Parathyroid adenoma (tissue), 2 donors: ENCODE results near the gene CLEC16A.

Experiments used
- H2AFZ ChIP-seq: fragments of 300-600 bp; sonication (generic); one replicate; pipeline ENCODE4 v1.7.0; 2017; ENCODE audit warnings: antibody characterized with exemption, mild to moderate bottlenecking
- H3K27ac ChIP-seq: fragments of 300-600 bp; sonication (generic); one replicate; pipeline ENCODE4 v1.7.0; 2017
- H3K27me3 ChIP-seq: fragments of 300-600 bp; sonication (generic); one replicate; pipeline ENCODE4 v1.7.0; 2017; ENCODE audit warnings: low read length; ENCODE audit not compliant: control insufficient read depth, insufficient read depth
- H3K36me3 ChIP-seq: fragments of 300-600 bp; sonication (generic); one replicate; pipeline ENCODE4 v1.7.0; 2017; ENCODE audit warnings: low read length; ENCODE audit not compliant: control insufficient read depth, insufficient read depth
- H3K4me1 ChIP-seq: fragments of 300-600 bp; sonication (generic); one replicate; pipeline ENCODE4 v1.7.0; 2017; ENCODE audit warnings: control low read depth
- H3K4me2 ChIP-seq: fragments of 300-600 bp; sonication (generic); one replicate; pipeline ENCODE4 v1.7.0; 2017; ENCODE audit warnings: low read length
- H3K4me3 ChIP-seq: fragments of 300-600 bp; sonication (generic); one replicate; pipeline ENCODE4 v1.7.0; 2017; ENCODE audit warnings: low read depth, low read length
- H3K79me2 ChIP-seq: fragments of 300-600 bp; sonication (generic); one replicate; pipeline ENCODE4 v1.7.0; 2017; ENCODE audit warnings: control low read depth
- H3K9ac ChIP-seq: fragments of 300-600 bp; sonication (generic); one replicate; pipeline ENCODE4 v1.7.0; 2017; ENCODE audit warnings: mild to moderate bottlenecking
- H3K9me3 ChIP-seq: fragments of 300-600 bp; sonication (generic); one replicate; pipeline ENCODE4 v1.7.0; 2017; ENCODE audit warnings: low read length; ENCODE audit not compliant: control insufficient read depth
- CTCF ChIP-seq: fragments of 300-600 bp; sonication (generic); IDR thresholded peaks from one replicate; pipeline ENCODE4 v1.7.0; 2017; ENCODE audit warnings: antibody characterized with exemption, mild to moderate bottlenecking
- donor health status: primary hyperparathyroidism.

CLEC16A gene

GRCh38 chr16:11097094-11097786, 152.9 kb downstream of the CLEC16A start:
- no peak overlapping the region for H3K9ac ChIP-seq
- H3K27me3 ChIP-seq, result no peaks in the 10 kb centered on the region
- no peaks in the 10 kb centered on the region for H3K79me2 ChIP-seq
- no peak for TF ChIP-seq CTCF
- peak overlapping the region; percentile 15 for H3K4me2 ChIP-seq
- no peak overlapping the region for H3K4me3 ChIP-seq
- H3K9me3 ChIP-seq, result no peaks in the 10 kb centered on the region
- no peak overlapping the region for H2AFZ ChIP-seq
- H3K36me3 ChIP-seq, result no peaks in the 10 kb centered on the region
- H3K27ac ChIP-seq, result no peak overlapping the region
- H3K4me1 ChIP-seq, result peaks cover 4% of the 10 kb centered on the region

GRCh38 chr16:11097787-11098167, 153.4 kb downstream of the CLEC16A start:
- Histone ChIP-seq H3K4me1 (peaks cover 9% of the 10 kb centered on the region), H2AFZ (no peak overlapping the region), H3K9me3 (no peaks in the 10 kb centered on the region), H3K79me2 (no peaks in the 10 kb centered on the region), H3K4me3 (no peak overlapping the region), H3K9ac (no peak overlapping the region), H3K27ac (no peak overlapping the region), H3K27me3 (no peaks in the 10 kb centered on the region), H3K36me3 (no peaks in the 10 kb centered on the region), H3K4me2 (no peak overlapping the region)
- no peak for TF ChIP-seq CTCF

GRCh38 chr16:11098601-11099390, 154.4 kb downstream of the CLEC16A start:
- Histone ChIP-seq H3K4me1 (peaks cover 15% of the 10 kb centered on the region), H3K4me3 (no peak overlapping the region), H3K36me3 (no peaks in the 10 kb centered on the region), H3K27me3 (no peaks in the 10 kb centered on the region), H3K9me3 (no peaks in the 10 kb centered on the region), H3K4me2 (no peak overlapping the region), H3K79me2 (no peaks in the 10 kb centered on the region), H2AFZ (no peak overlapping the region), H3K27ac (no peak overlapping the region), H3K9ac (no peak overlapping the region)
- TF ChIP-seq CTCF, result no peak

- no peaks in the 10 kb centered on the region for H3K36me3 ChIP-seq
- no peaks in the 10 kb centered on the region for H3K79me2 ChIP-seq
- TF ChIP-seq CTCF, result no peak
- H3K4me2 ChIP-seq, result no peak overlapping the region
- no peak overlapping the region for H3K27ac ChIP-seq
- no peak overlapping the region for H3K4me3 ChIP-seq
- H3K27me3 ChIP-seq, result no peaks in the 10 kb centered on the region
- no peak overlapping the region for H3K9ac ChIP-seq
- H3K4me1 ChIP-seq, result peaks cover 18% of the 10 kb centered on the region
- H3K9me3 ChIP-seq, result no peaks in the 10 kb centered on the region
- no peak overlapping the region for H2AFZ ChIP-seq
Measured at GRCh38 chr16:11099672-11100205, 155.4 kb downstream of the CLEC16A start.
